Transverse colon (tissue), 4 donors: ENCODE data around the gene BAZ1A. TPM values are rescaled to one million over a fixed set of nuclear protein-coding genes. Genes with fewer than 3 reads are reported as not detected.

ENCODE experiments used
- DNase-seq: peaks from one replicate; pipeline ENCODE4 v3.0.0-alpha.2; 2019
- H3K27ac ChIP-seq, 4 donors: fragments of 200-600 bp; sonication (generic); 2 replicates each; pipeline ENCODE4 v1.5.1; 2016 to 2018; ENCODE audit warnings: inconsistent platforms in 4 of 4
- H3K27me3 ChIP-seq: fragments of 200-600 bp; sonication (generic); 2 replicates; pipeline ENCODE4 v1.5.1; 2017; ENCODE audit warnings: inconsistent platforms
- H3K36me3 ChIP-seq, 4 donors: fragments of 200-600 bp; sonication (generic); 2 replicates each; pipeline ENCODE4 v1.5.1; 2017 to 2019; ENCODE audit warnings: inconsistent platforms in 4 of 4
- H3K4me1 ChIP-seq, 4 donors: fragments of 200-600 bp; sonication (generic); 2 replicates each; pipeline ENCODE4 v1.5.1; 2017 to 2020; ENCODE audit warnings: inconsistent platforms in 4 of 4
- H3K4me3 ChIP-seq, 4 donors: fragments of 200-600 bp; sonication (generic); 1 replicate in 1 of 4; 2 replicates in 3 of 4; pipeline versions ENCODE4 v1.5.1 to v1.6.1; 2017 to 2019; ENCODE audit warnings: inconsistent platforms in 4 of 4
- H3K9me3 ChIP-seq, 2 donors: fragments of 200-600 bp; sonication (generic); 2 replicates each; pipeline ENCODE4 v1.5.1; 2017 to 2019; ENCODE audit warnings: inconsistent platforms in 2 of 2
- CTCF ChIP-seq, 5 experiments: fragments of 200-600 bp in 3 of 5; fragments of 450-650 bp in 2 of 5; sonication (generic) in 3 of 5; IDR thresholded peaks; 1 replicate in 2 of 5; 2 replicates in 3 of 5; pipeline ENCODE4 v1.5.1; 2016 to 2017; ENCODE audit warnings: antibody characterized with exemption in 5 of 5, inconsistent platforms in 3 of 5, mild to moderate bottlenecking in 2 of 5, moderate library complexity in 1 of 5
- EP300 ChIP-seq: sonication (generic); formaldehyde crosslinking; IDR thresholded peaks from one replicate; pipeline ENCODE4 v1.6.1; 2017; ENCODE audit warnings: antibody characterized with exemption, low read depth
- POLR2A ChIP-seq: fragments of 450-650 bp; IDR thresholded peaks from one replicate; pipeline ENCODE4 v1.6.1; 2016; ENCODE audit warnings: antibody characterized with exemption, mild to moderate bottlenecking, moderate library complexity
- POLR2AphosphoS5 ChIP-seq, 3 donors: sonication (generic); formaldehyde crosslinking; IDR thresholded peaks; one replicate each; pipeline ENCODE4 v1.6.1; 2016; ENCODE audit warnings: antibody characterized with exemption in 3 of 3
- WGBS, 2 donors: methylation state at CpG; one replicate each; pipeline ENCODE4 v1.1.5; 2018; ENCODE audit warnings: low coverage in 1 of 2; 5-methylcytosine and 5-hydroxymethylcytosine counted together
- in situ Hi-C, 4 donors: fragments of 200-750 bp; cut with MboI; loops; one replicate each; pipeline versions ENCODE4 v1.15.0 to v1.15.1; 2017; ENCODE audit warnings: low sequenced_read_pairs in 3 of 4, low pct_ligation_motif_present in 1 of 4, low pct_unique_long_range_greater_than_20kb in 1 of 4
- intact Hi-C: fragments of 100-400 bp; cut with DNase I; formaldehyde crosslinking; loops from one replicate; pipeline ENCODE4 v1.15.1; 2023; ENCODE audit warnings: low total_unique reads
- total RNA-seq, 4 donors: library from RNA; depleted of rRNA; stranded (reverse); fragments of >200 nt; gene quantifications; one replicate each; pipeline ENCODE4 v1.1.0, GENCODE V29; 2016

BAZ1A gene
- total RNA-seq, 4 donors from 2014 or later, result 25.8 to 48.1 (median 41.0) TPM

- TF ChIP-seq POLR2A (no peak), CTCF (IDR thresholded peaks at IDR 0.05) (no peak), EP300 (no peak), POLR2AphosphoS5 (IDR thresholded peaks at IDR 0.05) (no peak)
- in situ Hi-C loops (no loop called here), intact Hi-C loops (no loop called here)
- WGBS, 2 donors, result 94% methylated on average over 1 of the region's 1 CpG; no CpG with 5 or more reads in 1 of the 2 donors
- H3K9me3 ChIP-seq, result no peaks in the 10 kb centered on the region
- no peak overlapping the region for H3K4me3 ChIP-seq
- no peaks in the 10 kb centered on the region for H3K4me1 ChIP-seq
- no peak overlapping the region for H3K27ac ChIP-seq
- peaks cover 0 to 26% (median 0%) of the 10 kb centered on the region in 4 donors for H3K36me3 ChIP-seq
- DNase-seq, result no peak
- H3K27me3 ChIP-seq, result no peaks in the 10 kb centered on the region
Measured at GRCh38 chr14:34824256-34824655, 50.9 kb downstream of the BAZ1A start.

DNA sequence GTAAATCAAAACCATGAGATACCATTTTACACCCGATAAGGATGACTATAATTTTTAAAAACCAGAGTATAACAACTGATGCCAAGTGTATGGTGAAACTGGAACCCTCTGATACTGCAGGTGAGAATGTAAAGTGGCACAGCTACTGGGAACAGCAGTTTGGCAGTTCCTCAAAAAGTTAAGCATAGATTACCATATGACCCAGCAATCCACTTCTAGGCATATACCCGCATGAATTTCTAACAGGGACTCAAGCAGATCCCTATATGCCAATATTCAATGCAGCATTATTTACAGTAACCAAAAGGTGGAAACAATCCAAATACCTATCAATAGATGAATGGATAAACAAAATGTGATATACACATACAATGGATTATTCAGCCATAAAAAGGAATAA is 57.4 kb downstream of the BAZ1A start:
- Histone ChIP-seq H3K4me1 (no peaks in the 10 kb centered on the region), H3K36me3 (peaks cover 0 to 17% (median 0%) of the 10 kb centered on the region in 4 donors), H3K4me3 (no peak overlapping the region), H3K9me3 (no peaks in the 10 kb centered on the region), H3K27ac (no peak overlapping the region), H3K27me3 (no peaks in the 10 kb centered on the region)
- intact Hi-C loops, result no loop called here
- TF ChIP-seq POLR2AphosphoS5 (IDR thresholded peaks at IDR 0.05), result no peak
- TF ChIP-seq POLR2A, result no peak
- TF ChIP-seq CTCF (IDR thresholded peaks at IDR 0.05), result no peak
- 80 to 91% methylated on average over 1 to 2 of the region's 2 CpGs for WGBS, 2 donors
- in situ Hi-C loops, result no loop called here
- no peak for DNase-seq

DNA sequence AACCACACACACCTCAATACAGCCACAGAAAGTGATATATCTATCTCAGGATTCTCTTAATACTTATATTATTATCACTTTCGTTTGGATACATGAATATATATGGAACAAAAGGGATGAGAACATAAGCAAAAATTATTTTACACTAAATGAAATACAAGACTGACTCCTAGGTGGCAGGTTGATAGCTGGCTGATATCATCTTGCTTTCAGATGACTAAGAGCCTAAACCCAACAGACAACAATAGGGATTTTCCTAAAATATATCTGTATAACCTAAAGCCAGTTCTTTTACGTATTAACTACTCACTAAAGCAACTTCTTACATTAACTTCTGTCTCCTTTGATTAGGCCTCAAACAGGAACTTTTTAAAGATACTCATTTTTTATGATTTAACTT is 65.1 kb downstream of the BAZ1A start:
- Histone ChIP-seq H3K9me3 (no peaks in the 10 kb centered on the region), H3K36me3 (peaks cover 0 to 24% (median 4%) of the 10 kb centered on the region in 4 donors), H3K27me3 (no peaks in the 10 kb centered on the region), H3K4me3 (no peak overlapping the region), H3K27ac (no peak overlapping the region), H3K4me1 (no peaks in the 10 kb centered on the region)
- TF ChIP-seq POLR2A (no peak), EP300 (no peak), CTCF (IDR thresholded peaks at IDR 0.05) (no peak), POLR2AphosphoS5 (IDR thresholded peaks at IDR 0.05) (no peak)
- intact Hi-C loops (no loop called here), in situ Hi-C loops (no loop called here)
- no peak for DNase-seq
- 52 to 63% methylated on average over 2 of the region's 2 CpGs for WGBS, 2 donors

DNA sequence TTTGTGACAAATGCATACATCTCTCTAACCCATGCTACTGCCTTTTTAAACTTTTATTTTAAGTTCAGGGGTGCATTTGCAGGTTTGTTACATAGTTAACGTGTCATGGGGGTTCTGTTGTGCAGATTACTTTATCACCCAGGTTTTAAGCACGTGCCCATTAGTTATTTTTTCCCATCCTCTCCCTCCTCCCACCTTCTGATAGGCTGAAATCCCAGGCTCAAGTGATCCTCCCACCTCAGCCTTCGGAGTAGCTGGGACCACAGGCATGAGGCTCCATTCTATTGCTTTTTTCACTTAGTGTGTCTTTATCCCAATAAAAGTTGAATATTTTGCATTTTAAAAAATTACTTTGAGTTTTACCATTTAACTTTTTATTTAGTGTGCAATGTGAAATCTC is 68.9 kb downstream of the BAZ1A start:
- WGBS, 2 donors, result 93% methylated on average over 2 to 3 of the region's 3 CpGs
- in situ Hi-C loops, result no loop called here

More for the DNA sequence above, 68.9 kb downstream of the BAZ1A start:
- TF ChIP-seq CTCF (IDR thresholded peaks at IDR 0.05), result no peak
- no peak for TF ChIP-seq POLR2A
- TF ChIP-seq POLR2AphosphoS5 (IDR thresholded peaks at IDR 0.05), result no peak
- TF ChIP-seq EP300, result no peak
- no peaks in the 10 kb centered on the region for H3K27me3 ChIP-seq
- intact Hi-C loops, result no loop called here
- H3K4me1 ChIP-seq, result no peaks in the 10 kb centered on the region
- H3K9me3 ChIP-seq, result no peaks in the 10 kb centered on the region
- H3K27ac ChIP-seq, result no peak overlapping the region
- no peak for DNase-seq
- peaks cover 0 to 43% (median 13%) of the 10 kb centered on the region in 4 donors for H3K36me3 ChIP-seq
- H3K4me3 ChIP-seq, result no peak overlapping the region
